HepG2 (cell line): ENCODE measurements around the gene SRXN1. TPM values are rescaled to one million over a fixed set of nuclear protein-coding genes. Genes with fewer than 3 reads are reported as not detected.
A peak's percentile ranks its signal among the peaks of the same experiment; 100 is the strongest.

Source experiments
- ATAC-seq: fragments of 200-7000 bp; cut with Tn5 transposase; 3 replicates; pipeline ENCODE4 v1.9.1; 2020; ENCODE audit warnings: mild to moderate bottlenecking, moderate library complexity
- BruUV-seq: library from RNA; stranded (reverse); fragments of 400-500 nt; replicated peaks from 2 replicates; lab custom pipeline; 2021; lab: Mats Ljungman, UMichigan
- CTCF ChIA-PET: fragments of 300-600 bp; formaldehyde crosslinking; extraction: SDS; loops from one replicate; lab custom pipeline; 2021; ENCODE audit warnings: low total read pairs, inconsistent platforms, low intra/inter-chr PET ratio; lab: Yijun Ruan, JAX
- POLR2A ChIA-PET: fragments of 350-600 bp; sonication (Branson Sonifier 250); formaldehyde crosslinking; loops from one replicate; lab custom pipeline; 2020; ENCODE audit warnings: antibody characterized with exemption, inconsistent platforms; lab: Yijun Ruan, JAX
- DNase-seq: peaks from one replicate; pipeline ENCODE4 v3.0.0-alpha.2; 2015; ENCODE audit warnings: low spot score
- FAIRE-seq: peaks from 3 replicates; lab custom pipeline; 2011; peaks lifted over from hg19 to GRCh38; lab: Jason Lieb, UNC
- H2AFZ ChIP-seq: one replicate; pipeline ENCODE4 v1.6.1; 2011; ENCODE audit warnings: low read length, inconsistent platforms
- H3K27ac ChIP-seq: fragments of 300-600 bp; 3 replicates; pipeline ENCODE4 v1.8.0; 2011; ENCODE audit warnings: mixed run types, mild to moderate bottlenecking, mixed read lengths, low read length, inconsistent platforms; ENCODE audit not compliant: insufficient read depth; ENCODE audit errors: extremely low read length
- H3K27me3 ChIP-seq, 2 experiments: fragments of 200-600 bp in 1 of 2; 2 replicates in 1 of 2; 3 replicates in 1 of 2; pipeline versions ENCODE4 v1.6.0 to v1.8.0; 2011; ENCODE audit warnings: low read length in 2 of 2, mild to moderate bottlenecking in 2 of 2, moderate library complexity in 2 of 2, inconsistent platforms in 1 of 2; ENCODE audit not compliant: insufficient read depth in 2 of 2, control insufficient read depth in 1 of 2
- H3K36me3 ChIP-seq, 2 experiments: fragments of 200-600 bp in 1 of 2; replicated peaks in 1 of 2; 2 replicates in 1 of 2; 3 replicates in 1 of 2; pipeline versions ENCODE4 v1.5.1 to v1.8.0; 2011; ENCODE audit warnings: low read length in 2 of 2, inconsistent platforms in 1 of 2; ENCODE audit not compliant: insufficient read depth in 2 of 2, control insufficient read depth in 1 of 2
- H3K4me1 ChIP-seq: 2 replicates; pipeline ENCODE4 v1.5.1; 2012; ENCODE audit warnings: low read length, inconsistent platforms; ENCODE audit not compliant: insufficient read depth
- H3K4me2 ChIP-seq: 2 replicates; pipeline ENCODE4 v1.6.0; 2011; ENCODE audit warnings: low read depth, low read length, inconsistent platforms
- H3K4me3 ChIP-seq, 3 experiments: fragments of 200-600 bp in 1 of 3; sonication (generic), shearing (Covaris generic) in 1 of 3; replicated peaks in 1 of 3; 2 replicates each; pipeline ENCODE4 v1.5.1; 2011 to 2016; ENCODE audit warnings: low read length in 3 of 3, inconsistent platforms in 2 of 3, low read depth in 2 of 3, mild to moderate bottlenecking in 2 of 3, control low read depth in 1 of 3, mixed read lengths in 1 of 3; ENCODE audit not compliant: insufficient read depth in 1 of 3
- H3K79me2 ChIP-seq: one replicate; pipeline ENCODE4 v1.6.1; 2011; ENCODE audit warnings: low read length, inconsistent platforms; ENCODE audit not compliant: insufficient read depth
- H3K9ac ChIP-seq: 2 replicates; pipeline ENCODE4 v1.6.0; 2011; ENCODE audit warnings: mild to moderate bottlenecking, low read depth, low read length, inconsistent platforms; ENCODE audit not compliant: insufficient read depth
- H3K9me3 ChIP-seq: 2 replicates; pipeline ENCODE4 v1.5.1; 2012; ENCODE audit warnings: mild to moderate bottlenecking, low read length
- H4K20me1 ChIP-seq: 2 replicates; pipeline ENCODE4 v1.6.0; 2011; ENCODE audit warnings: inconsistent platforms, mild to moderate bottlenecking, low read length, moderate library complexity; ENCODE audit not compliant: insufficient read depth
- CAMTA2 ChIP-seq: sonication (generic); formaldehyde crosslinking; IDR thresholded peaks from 2 replicates; pipeline ENCODE4 v1.4.0; 2020; ENCODE audit warnings: mild to moderate bottlenecking, missing genetic modification reagents, borderline replicate concordance
- CBFB ChIP-seq: sonication (generic); formaldehyde crosslinking; IDR thresholded peaks from 2 replicates; pipeline ENCODE4 v1.4.0; 2020; ENCODE audit warnings: missing genetic modification reagents
- CREM ChIP-seq, 2 experiments: sonication (generic) in 1 of 2; formaldehyde crosslinking in 1 of 2; IDR thresholded peaks; 2 replicates each; pipeline versions ENCODE4 v1.4.0 to v1.6.1; 2016 to 2020; ENCODE audit warnings: antibody characterized with exemption in 1 of 2, mild to moderate bottlenecking in 1 of 2, missing genetic modification reagents in 1 of 2
- DMAP1 ChIP-seq: IDR thresholded peaks from 2 replicates; pipeline ENCODE4 v1.6.1; 2016
- EED ChIP-seq: sonication (generic); formaldehyde crosslinking; IDR thresholded peaks from 2 replicates; pipeline ENCODE4 v1.5.0; 2020; ENCODE audit warnings: mild to moderate bottlenecking, missing genetic modification reagents
- FOXA1 ChIP-seq, 2 experiments: fragments of 450-650 bp in 1 of 2; sonication (generic) in 1 of 2; formaldehyde crosslinking in 1 of 2; IDR thresholded peaks; 2 replicates each; pipeline versions ENCODE4 v1.4.0 to v1.6.1; 2016 to 2020; ENCODE audit warnings: missing genetic modification reagents in 1 of 2
- FOXO1 ChIP-seq: sonication (generic); formaldehyde crosslinking; IDR thresholded peaks from 2 replicates; pipeline ENCODE4 v1.4.0; 2020; ENCODE audit warnings: missing genetic modification reagents
- GABPA ChIP-seq, 2 experiments: IDR thresholded peaks; 2 replicates each; pipeline ENCODE4 v1.6.1; 2011 to 2016; ENCODE audit warnings: low read depth in 2 of 2, low read length in 1 of 2, missing biosample characterization in 1 of 2, missing genetic modification characterization in 1 of 2
- GATAD2A ChIP-seq: IDR thresholded peaks from 2 replicates; pipeline ENCODE4 v1.6.1; 2016
- MAFF ChIP-seq: IDR thresholded peaks from 2 replicates; pipeline ENCODE4 v1.6.1; 2011; ENCODE audit warnings: low read depth, low read length, improper control_type of control experiment
- MAFK ChIP-seq, 2 experiments: IDR thresholded peaks in 1 of 2; conservative IDR thresholded peaks in 1 of 2; 2 replicates each; pipeline ENCODE4 v1.6.1; 2011; ENCODE audit warnings: improper control_type of control experiment in 2 of 2, low read length in 2 of 2
- MAZ ChIP-seq, 2 experiments: sonication (generic) in 1 of 2; formaldehyde crosslinking in 1 of 2; IDR thresholded peaks; 2 replicates each; pipeline versions ENCODE4 v1.5.0 to v1.6.1; 2012 to 2020; ENCODE audit warnings: low read depth in 2 of 2, mild to moderate bottlenecking in 2 of 2, borderline replicate concordance in 1 of 2, improper control_type of control experiment in 1 of 2, low read length in 1 of 2, missing genetic modification reagents in 1 of 2, moderate library complexity in 1 of 2
- NR2F1 ChIP-seq, 2 experiments: fragments of 450-650 bp in 1 of 2; formaldehyde crosslinking in 1 of 2; IDR thresholded peaks; 2 replicates each; pipeline versions ENCODE4 v1.5.0 to v1.6.1; 2016 to 2020; ENCODE audit warnings: mild to moderate bottlenecking in 1 of 2, missing compliant biosample characterization in 1 of 2, missing genetic modification reagents in 1 of 2, moderate library complexity in 1 of 2
- PHF21A ChIP-seq: sonication (generic); formaldehyde crosslinking; IDR thresholded peaks from 2 replicates; pipeline ENCODE4 v1.5.0; 2020; ENCODE audit warnings: mild to moderate bottlenecking, missing genetic modification reagents
- PITX1 ChIP-seq: sonication (generic); formaldehyde crosslinking; IDR thresholded peaks from 2 replicates; pipeline ENCODE4 v1.5.1; 2020; ENCODE audit warnings: mild to moderate bottlenecking, missing genetic modification reagents
- RARA ChIP-seq: IDR thresholded peaks from 2 replicates; pipeline ENCODE4 v1.6.1; 2016; ENCODE audit warnings: missing genetic modification reagents, missing compliant biosample characterization
- RXRA ChIP-seq: sonication (generic); formaldehyde crosslinking; IDR thresholded peaks from 2 replicates; pipeline ENCODE4 v1.5.1; 2020; ENCODE audit warnings: missing genetic modification reagents
- SNAI1 ChIP-seq: sonication (generic); formaldehyde crosslinking; IDR thresholded peaks from 2 replicates; pipeline ENCODE4 v1.5.0; 2020; ENCODE audit warnings: mild to moderate bottlenecking, missing genetic modification reagents, borderline replicate concordance
- SP1 ChIP-seq, 2 experiments: fragments of 450-650 bp in 1 of 2; sonication (generic) in 1 of 2; formaldehyde crosslinking in 1 of 2; IDR thresholded peaks; 2 replicates each; pipeline versions ENCODE4 v1.4.0 to v1.6.1; 2016 to 2020; ENCODE audit warnings: missing genetic modification reagents in 1 of 2
- ZC3H13 ChIP-seq: sonication (generic); formaldehyde crosslinking; IDR thresholded peaks from 2 replicates; pipeline ENCODE4 v1.8.1; 2023; ENCODE audit warnings: mild to moderate bottlenecking, missing genetic modification reagents, moderate library complexity
- ZFP1 ChIP-seq: IDR thresholded peaks from 2 replicates; pipeline ENCODE4 v1.6.1; 2016
- ZNF362 ChIP-seq: sonication (generic); formaldehyde crosslinking; IDR thresholded peaks from 2 replicates; pipeline ENCODE4 v1.4.0; 2020; ENCODE audit warnings: missing genetic modification reagents, mild to moderate bottlenecking, borderline replicate concordance
- ZNF766 ChIP-seq: sonication (generic); formaldehyde crosslinking; IDR thresholded peaks from 2 replicates; pipeline ENCODE4 v1.5.0; 2020; ENCODE audit warnings: missing genetic modification reagents, borderline replicate concordance
- WGBS: methylation state at CpG from one replicate; pipeline ENCODE4 v1.1.6; 2017; ENCODE audit warnings: low lambda C conversion rate; 5-methylcytosine and 5-hydroxymethylcytosine counted together
- in situ Hi-C: cut with HindIII; loops from 2 replicates; pipeline ENCODE4 v1.10.0; 2017; ENCODE audit warnings: low pct_unique_long_range_greater_than_20kb; ENCODE audit not compliant: extremely low pct_ligation_motif_present
- intact Hi-C: fragments of 100-400 bp; cut with micrococcal nuclease; formaldehyde crosslinking; loops from one replicate; pipeline ENCODE4 v1.10.0; 2022; ENCODE audit not compliant: unreplicated experiment
- polyA plus RNA-seq, 8 experiments: library from polyadenylated mRNA; depleted of rRNA in 3 of 8; stranded (reverse) in 7 of 8; unstranded in 1 of 8; fragments of >200 nt; fragmentation: Illumina TruSeq in 4 of 8; extraction: Trizol in 4 of 8; gene quantifications; 2 replicates each; pipeline versions ENCODE4 v1.2.1 to v1.2.3, GENCODE V29; 2011 to 2016; ENCODE audit warnings: low read depth in 4 of 8, missing spikeins in 1 of 8, mixed read lengths in 1 of 8; ENCODE audit not compliant: insufficient read depth in 1 of 8
- total RNA-seq, 5 experiments: library from RNA; depleted of rRNA; stranded (reverse); fragments of >200 nt; fragmentation: Illumina TruSeq; extraction: Trizol; gene quantifications; 2 replicates each; pipeline ENCODE4 v1.2.3, GENCODE V29; 2016; ENCODE audit warnings: low read depth in 1 of 5

SRXN1 gene
- total and polyA plus RNA-seq, 2 of the 13 experiments (the other 11 are each of a cell fraction or from before 2014, with no cell fraction given) = 29.9 to 87.7 TPM

- no TSS peak for BruUV-seq
- 27% methylated on average over 10 of the region's 10 CpGs for WGBS
- peak; percentile 84 for DNase-seq
- ChIA-PET POLR2A (interaction anchor here (0.9 to 2.6 kb wide), 14 partner anchors 14 to 299 kb away, joined by 3 to 19 read pairs (median 5); partner anchors contain the start of genes CSNK2A1, NRSN2, RBCK1 and SCRT2), CTCF (interaction anchor here (2.2 to 3.0 kb wide), 2 partner anchors 21 to 85 kb away, joined by 12 to 36 read pairs; no protein-coding TSS in a partner anchor)
- intact Hi-C loops (loop anchor here (5.0 kb wide), 2 partner anchors 104 to 284 kb away; partner anchors contain the start of gene CSNK2A1), in situ Hi-C loops (loop anchor here (5.0 to 10.0 kb wide), 2 partner anchors 84 to 291 kb away; no protein-coding TSS in a partner anchor)
- Histone ChIP-seq H3K27ac (peak overlapping the region; percentile 86), H3K9me3 (no peaks in the 10 kb centered on the region), H3K9ac (peak overlapping the region; percentile 67), H3K36me3 (peaks cover 11 to 34% of the 10 kb centered on the region in 2 experiments), H3K27me3 (no peaks in the 10 kb centered on the region), H3K4me1 (peaks cover 47% of the 10 kb centered on the region), H2AFZ (no peak overlapping the region), H3K79me2 (no peaks in the 10 kb centered on the region), H3K4me3 (peak overlapping the region; percentile 15 to 71 (median 58); a peak in 5 of 6 replicates), H4K20me1 (peaks cover 7% of the 10 kb centered on the region), H3K4me2 (peak overlapping the region; percentile 99)
- peak; percentile 63 for FAIRE-seq
- peak; percentile 9 for ATAC-seq
- peak; percentile 17; the same call in 1 of the 2 replicates for TF ChIP-seq MAFF
- TF ChIP-seq PITX1 (CRISPR knock-in tag) = peak; percentile 88
- TF ChIP-seq CREM (IDR thresholded peaks at IDR 0.05) = peak; percentile 55; the same call in 1 of the 2 replicates
- TF ChIP-seq CREM (CRISPR knock-in tag; IDR thresholded peaks at IDR 0.05) = no peak
- TF ChIP-seq EED = 0 out of 2 replicates have a peak, but pooled peaks have one; percentile 5
- no peak for TF ChIP-seq FOXA1 (IDR thresholded peaks at IDR 0.05)
- TF ChIP-seq FOXA1 (CRISPR knock-in tag; IDR thresholded peaks at IDR 0.05) = peak; percentile 45
- no peak for TF ChIP-seq SP1 (IDR thresholded peaks at IDR 0.05)
- TF ChIP-seq SP1 (CRISPR knock-in tag; IDR thresholded peaks at IDR 0.05) = 0 out of 2 replicates have a peak, but pooled peaks have one; percentile 13
- peak; percentile 49; the same call in 1 of the 2 replicates for TF ChIP-seq GATAD2A (CRISPR knock-in tag)
- peak; percentile 3; the same call in 1 of the 2 replicates for TF ChIP-seq ZC3H13 (CRISPR knock-in tag)
- TF ChIP-seq SNAI1 (CRISPR knock-in tag) = no peak
- peak; percentile 26; the same call in 1 of the 2 replicates for TF ChIP-seq MAZ (IDR thresholded peaks at IDR 0.05; ENCODE audit: borderline replicate concordance, low read depth, low read length)
- no peak for TF ChIP-seq MAZ (CRISPR knock-in tag; IDR thresholded peaks at IDR 0.05; ENCODE audit: low read depth)
- TF ChIP-seq ZNF766 (CRISPR knock-in tag) = 0 out of 2 replicates have a peak, but pooled peaks have one; percentile 12
- no peak for TF ChIP-seq GABPA (IDR thresholded peaks at IDR 0.05; ENCODE audit: low read depth, low read length)
- peak; percentile 23; the same call in 1 of the 2 replicates for TF ChIP-seq GABPA (CRISPR knock-in tag; IDR thresholded peaks at IDR 0.05; ENCODE audit: low read depth)
- peak; percentile 95 to 97 for TF ChIP-seq NR2F1 (CRISPR knock-in tag; IDR thresholded peaks at IDR 0.05)
- peak; percentile 17; the same call in 1 of the 2 replicates for TF ChIP-seq FOXO1
- no peak for TF ChIP-seq CBFB (CRISPR knock-in tag)
- peak; percentile 88; the same call in 1 of the 2 replicates for TF ChIP-seq RXRA (CRISPR knock-in tag)
- TF ChIP-seq MAFK (conservative IDR thresholded peaks at IDR 0.05 in 1 of 2, IDR thresholded peaks at IDR 0.05 in 1 of 2; ENCODE audit: low read length in 2 of 2) = peak in 1 of 2 experiments; percentile 42; a peak in 1 of 4 replicates
- no peak for TF ChIP-seq ZFP1 (CRISPR knock-in tag)
- TF ChIP-seq ZNF362 (CRISPR knock-in tag) = peak; percentile 94
- TF ChIP-seq RARA (CRISPR knock-in tag) = peak; percentile 94
- TF ChIP-seq CAMTA2 = no peak
- peak; percentile 45; the same call in 1 of the 2 replicates for TF ChIP-seq PHF21A
- TF ChIP-seq DMAP1 = no peak
Observed at GRCh38 chr20:646107-646867, 6.7 kb downstream of the SRXN1 start.
